Right lobe of liver (tissue), 6 donors: ENCODE data around the gene TPM3. TPM values are rescaled to one million over a fixed set of nuclear protein-coding genes. Genes with fewer than 3 reads are reported as not detected.

ENCODE experiments used
- ATAC-seq, 4 donors: fragments of 200-7000 bp; cut with Tn5 transposase; one replicate each; pipeline ENCODE4 v1.9.1; 2020; ENCODE audit warnings: mild to moderate bottlenecking in 4 of 4, moderate library complexity in 4 of 4
- DNase-seq, 3 donors: peaks; one replicate each; pipeline ENCODE4 v3.0.0-alpha.2; 2020
- H3K27ac ChIP-seq, 3 donors: fragments of 200-600 bp; one replicate each; pipeline ENCODE4 v1.8.0; 2022
- H3K27me3 ChIP-seq, 2 donors: fragments of 200-600 bp; one replicate each; pipeline ENCODE4 v1.8.0; 2022
- H3K36me3 ChIP-seq, 4 donors: fragments of 200-600 bp; sonication (generic) in 1 of 4; one replicate each; pipeline versions ENCODE4 v1.5.1 to v1.8.0; 2017 to 2022; ENCODE audit warnings: control low read depth in 1 of 4
- H3K4me1 ChIP-seq, 4 donors: fragments of 200-600 bp; sonication (generic) in 1 of 4; one replicate each; pipeline versions ENCODE4 v1.5.1 to v1.8.0; 2017 to 2022; ENCODE audit warnings: control low read depth in 1 of 4
- H3K4me3 ChIP-seq, 3 donors: fragments of 200-600 bp; one replicate each; pipeline ENCODE4 v1.8.0; 2022
- H3K9me3 ChIP-seq, 4 donors: fragments of 200-600 bp; sonication (generic) in 1 of 4; one replicate each; pipeline versions ENCODE4 v1.5.1 to v1.8.0; 2017 to 2022; ENCODE audit warnings: control low read depth in 1 of 4
- POLR2A ChIP-seq: fragments of 450-650 bp; IDR thresholded peaks from one replicate; pipeline ENCODE4 v1.6.1; 2017; ENCODE audit warnings: antibody characterized with exemption, mild to moderate bottlenecking
- WGBS: methylation state at CpG from one replicate; pipeline ENCODE4 v1.1.6; 2018; ENCODE audit warnings: low coverage, low lambda C conversion rate; ENCODE audit not compliant: insufficient coverage; ENCODE audit errors: missing lambda C conversion rate; 5-methylcytosine and 5-hydroxymethylcytosine counted together
- intact Hi-C, 2 donors: fragments of 100-400 bp; cut with DNase I; formaldehyde crosslinking; loops; one replicate each; pipeline versions ENCODE4 v1.11.2 to v1.14.1; 2022
- total RNA-seq, 6 experiments: library from RNA; depleted of rRNA in 2 of 6; stranded (reverse); fragments of >200 nt in 2 of 6; fragmentation: NEBNext Ultra II Directional in 3 of 6; extraction: Animal tissue kit (Norgen Biotek cat#: 25700) in 3 of 6; gene quantifications; one replicate each; pipeline versions ENCODE4 v1.1.0 to v1.2.4, GENCODE V29; 2016 to 2023
- TF ChIP-seq, protein P1 (sequence below), 4 donors: fragments of 200-600 bp in 3 of 4; fragments of 450-650 bp in 1 of 4; IDR thresholded peaks; one replicate each; pipeline versions ENCODE4 v1.5.1 to v1.8.0; 2016 to 2022; ENCODE audit warnings: antibody characterized with exemption in 4 of 4, mild to moderate bottlenecking in 2 of 4
- donor health status: DM: no; HTN: yes; CAD: no.
- donor health status: DM: no; HTN: no; CAD: no.
- donor health status: DM: no; HTN: no; CAD: no.
- donor health status: DM: no; HTN: yes; CAD: no.
- donor health status: DM: no; HTN: yes; CAD: no.

Gene TPM3
- total RNA-seq, 6 experiments from 2014 or later, result 76.3 to 189 (median 120) TPM

DNA sequence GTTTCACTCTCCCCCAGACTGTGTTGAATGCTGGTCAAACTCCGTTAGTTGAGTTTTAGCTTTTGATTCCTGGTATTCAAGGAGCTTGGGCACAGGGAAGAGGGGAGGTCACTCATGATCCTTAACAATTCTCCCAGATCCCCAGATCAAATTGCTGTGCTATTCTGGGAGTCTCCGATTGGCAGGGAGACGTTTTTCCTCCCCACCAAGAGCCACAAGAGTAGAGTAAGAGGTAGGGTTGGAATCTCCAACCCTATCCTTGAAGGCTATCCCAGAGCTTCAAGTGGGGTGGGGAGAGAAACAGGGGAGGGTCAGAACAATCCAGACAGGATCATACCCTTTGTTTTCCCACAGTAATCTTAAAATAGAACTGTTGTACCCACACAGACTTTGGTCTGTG lies 576 bp upstream of the TPM3 start:
- Histone ChIP-seq H3K9me3 (no peaks in the 10 kb centered on the region), H3K4me1 (no peaks in the 10 kb centered on the region), H3K36me3 (no peaks in the 10 kb centered on the region), H3K27ac (no peak overlapping the region), H3K27me3 (no peaks in the 10 kb centered on the region), H3K4me3 (no peak overlapping the region)
- TF ChIP-seq POLR2A, result no peak
- whole genome bisulfite sequencing, result 54% methylated on average over 3 of the region's 3 CpGs
- intact Hi-C loops, result no loop called here
- DNase-seq (no peak), ATAC-seq (no peak)

DNA sequence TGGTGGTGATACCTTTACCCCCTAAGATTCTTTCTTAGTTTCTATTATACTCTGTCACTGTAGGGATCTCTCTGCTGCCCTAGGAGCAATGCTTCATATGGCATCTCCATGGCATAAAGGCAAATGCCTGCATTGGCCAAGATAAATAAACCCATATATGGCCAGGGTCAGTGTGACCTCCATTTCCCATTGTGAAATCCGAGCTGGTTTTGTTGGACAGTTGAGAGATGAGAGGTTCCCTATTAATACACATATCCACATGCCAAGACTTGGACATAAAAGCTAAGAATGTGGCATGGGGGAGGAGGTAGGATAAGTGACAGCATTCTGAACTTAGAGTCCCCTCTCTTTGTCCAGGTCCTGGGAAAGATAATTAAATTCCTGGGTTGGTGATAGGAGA lies 1.4 kb downstream of the TPM3 start:
- Histone ChIP-seq H3K36me3 (no peaks in the 10 kb centered on the region), H3K4me3 (no peak overlapping the region), H3K4me1 (no peaks in the 10 kb centered on the region), H3K9me3 (no peaks in the 10 kb centered on the region), H3K27ac (no peak overlapping the region), H3K27me3 (no peaks in the 10 kb centered on the region)
- WGBS, result 14% methylated on average over 1 of the region's 1 CpG
- TF ChIP-seq, protein P1, sequence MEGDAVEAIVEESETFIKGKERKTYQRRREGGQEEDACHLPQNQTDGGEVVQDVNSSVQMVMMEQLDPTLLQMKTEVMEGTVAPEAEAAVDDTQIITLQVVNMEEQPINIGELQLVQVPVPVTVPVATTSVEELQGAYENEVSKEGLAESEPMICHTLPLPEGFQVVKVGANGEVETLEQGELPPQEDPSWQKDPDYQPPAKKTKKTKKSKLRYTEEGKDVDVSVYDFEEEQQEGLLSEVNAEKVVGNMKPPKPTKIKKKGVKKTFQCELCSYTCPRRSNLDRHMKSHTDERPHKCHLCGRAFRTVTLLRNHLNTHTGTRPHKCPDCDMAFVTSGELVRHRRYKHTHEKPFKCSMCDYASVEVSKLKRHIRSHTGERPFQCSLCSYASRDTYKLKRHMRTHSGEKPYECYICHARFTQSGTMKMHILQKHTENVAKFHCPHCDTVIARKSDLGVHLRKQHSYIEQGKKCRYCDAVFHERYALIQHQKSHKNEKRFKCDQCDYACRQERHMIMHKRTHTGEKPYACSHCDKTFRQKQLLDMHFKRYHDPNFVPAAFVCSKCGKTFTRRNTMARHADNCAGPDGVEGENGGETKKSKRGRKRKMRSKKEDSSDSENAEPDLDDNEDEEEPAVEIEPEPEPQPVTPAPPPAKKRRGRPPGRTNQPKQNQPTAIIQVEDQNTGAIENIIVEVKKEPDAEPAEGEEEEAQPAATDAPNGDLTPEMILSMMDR (IDR thresholded peaks at IDR 0.05), result no peak
- TF ChIP-seq POLR2A, result no peak
- no peak for DNase-seq
- ATAC-seq, result peak in 2 of 4 donors; percentile 16 to 29
- intact Hi-C loops, result no loop called here

DNA sequence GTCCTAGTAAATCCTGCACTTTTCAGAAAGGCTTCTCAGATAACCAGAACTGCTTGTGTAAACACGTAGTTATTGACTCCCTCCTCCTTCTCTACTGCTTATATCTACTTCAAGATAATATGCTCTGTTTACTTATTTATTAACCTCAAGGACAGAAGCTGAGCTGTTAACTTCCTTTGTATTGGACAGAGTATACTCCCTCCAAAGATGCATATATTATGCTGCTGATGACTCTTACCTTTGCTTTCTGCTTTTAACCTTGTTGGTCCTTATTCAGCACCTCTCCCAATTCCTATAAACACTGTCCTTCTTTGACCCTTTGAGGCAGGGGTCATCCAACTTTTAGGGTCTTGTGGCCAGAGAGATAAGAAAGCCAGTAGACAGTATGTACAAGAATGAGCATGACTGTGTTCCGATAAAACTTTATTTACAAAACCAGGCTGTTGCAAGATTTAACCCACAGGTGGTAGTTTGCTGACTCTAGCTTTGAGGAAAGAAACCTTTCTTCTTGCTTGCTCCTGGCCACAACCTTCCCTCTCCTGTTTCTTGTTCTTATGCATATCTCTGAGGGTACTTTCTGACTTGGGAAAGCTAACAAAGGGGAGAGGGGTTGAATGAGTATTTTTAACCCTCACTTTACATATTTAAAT lies 4.9 kb downstream of the TPM3 start:
- intact Hi-C loops, result no loop called here
- no peak for ATAC-seq
- no peaks in the 10 kb centered on the region for H3K9me3 ChIP-seq
- WGBS, result 20% methylated on average over 2 of the region's 2 CpGs
- H3K4me3 ChIP-seq, result no peak overlapping the region
- no peaks in the 10 kb centered on the region for H3K27me3 ChIP-seq
- no peaks in the 10 kb centered on the region for H3K36me3 ChIP-seq
- TF ChIP-seq POLR2A, result no peak
- TF ChIP-seq, protein P1 (IDR thresholded peaks at IDR 0.05), result no peak
- H3K4me1 ChIP-seq, result peaks cover 0 to 4% (median 0%) of the 10 kb centered on the region in 4 donors
- no peak for DNase-seq
- no peak overlapping the region for H3K27ac ChIP-seq

DNA sequence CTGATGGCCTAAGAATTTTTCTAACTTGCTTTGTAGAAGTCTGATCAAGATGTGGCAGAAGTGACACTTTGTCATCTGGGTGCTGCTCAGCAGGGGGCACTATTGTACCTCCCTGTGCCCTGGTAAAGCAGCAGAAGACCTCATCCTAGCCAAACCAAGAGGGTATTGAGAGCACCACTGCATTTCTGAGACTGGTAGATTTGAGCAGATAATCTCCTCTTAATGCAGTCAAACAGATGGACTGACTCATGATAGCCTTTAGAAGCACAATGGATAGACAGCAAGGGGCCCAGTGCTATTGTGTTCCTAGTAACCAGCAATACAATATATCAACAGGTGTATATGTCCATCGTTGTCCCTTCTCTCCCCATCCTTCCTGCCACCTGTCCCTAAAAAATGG lies 5.7 kb downstream of the TPM3 start:
- Histone ChIP-seq H3K27me3 (no peaks in the 10 kb centered on the region), H3K4me1 (peaks cover 0 to 11% (median 0%) of the 10 kb centered on the region in 4 donors), H3K27ac (no peak overlapping the region), H3K36me3 (no peaks in the 10 kb centered on the region), H3K9me3 (no peaks in the 10 kb centered on the region), H3K4me3 (no peak overlapping the region)
- TF ChIP-seq, protein P1 (IDR thresholded peaks at IDR 0.05), result peak; percentile 45 to 66 (median 50)
- no peak for TF ChIP-seq POLR2A
- intact Hi-C loops, result no loop called here
- WGBS, result 60% methylated on average over 1 of the region's 1 CpG
- DNase-seq, result peak in 1 of 3 donors; percentile 60
- peak in 2 of 4 donors; percentile 9 to 12 for ATAC-seq

DNA sequence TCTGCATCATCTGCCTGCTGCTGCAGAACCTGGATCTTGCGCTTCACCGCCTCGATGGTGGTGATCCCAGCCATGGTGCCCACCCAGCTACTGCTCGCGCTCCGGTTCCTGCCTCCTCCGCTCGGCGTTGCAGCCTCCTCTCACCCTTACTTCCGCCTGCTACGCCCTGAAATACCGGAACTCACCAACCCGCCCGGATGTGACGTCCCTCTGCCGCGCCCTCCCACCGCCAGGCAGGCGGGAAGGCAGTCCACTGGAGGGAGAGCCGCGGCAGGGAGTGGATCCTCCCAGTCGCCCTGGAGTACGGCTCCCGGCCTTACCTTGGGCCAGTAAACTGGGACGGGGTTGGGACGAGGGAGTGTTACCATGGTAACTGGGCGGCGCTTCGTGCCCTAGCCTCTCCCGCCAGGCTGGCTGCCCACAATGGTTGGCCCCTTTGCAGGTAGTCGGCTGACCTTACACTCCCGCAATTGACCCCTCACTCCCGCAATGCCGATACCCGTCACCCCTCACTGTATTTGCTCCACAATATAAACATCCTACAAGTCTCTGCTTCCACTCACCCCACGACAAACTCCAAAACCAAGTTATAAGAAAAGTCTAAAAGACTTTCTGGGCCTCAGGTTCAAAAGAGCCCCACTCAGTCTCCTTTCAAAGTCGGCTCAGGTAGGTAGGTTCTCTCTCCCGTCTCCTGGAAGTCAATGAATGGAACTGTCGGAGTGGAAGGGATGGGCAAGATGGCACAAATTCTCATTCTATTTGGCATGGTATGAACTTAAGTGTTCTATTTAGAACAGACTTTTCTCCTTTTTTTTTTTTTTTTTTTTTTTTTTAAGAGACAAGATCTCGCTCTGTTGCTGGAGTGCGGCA lies 8.6 kb downstream of the TPM3 start:
- Histone ChIP-seq H3K27ac (peak overlapping the region; percentile 77 to 88 (median 84)), H3K9me3 (no peaks in the 10 kb centered on the region), H3K4me3 (peak overlapping the region; percentile 85 to 99 (median 98)), H3K4me1 (peaks cover 3 to 40% (median 16%) of the 10 kb centered on the region in 4 donors), H3K27me3 (no peaks in the 10 kb centered on the region), H3K36me3 (no peaks in the 10 kb centered on the region)
- intact Hi-C loops, result no loop called here
- WGBS, result 11% methylated on average over 19 of the region's 41 CpGs
- DNase-seq (peak; percentile 98 to 99 (median 99)), ATAC-seq (peak; percentile 90 to 96 (median 92))
- peak; percentile 99 for TF ChIP-seq POLR2A
- TF ChIP-seq, protein P1 (IDR thresholded peaks at IDR 0.05), result no peak
